ENCODE results near the gene ABCB1. TPM values are rescaled to one million over a fixed set of nuclear protein-coding genes. Genes with fewer than 3 reads are reported as not detected.

The ABCB1 gene
- total and polyA plus RNA-seq, 12 donors = 1.3 to 7.1 (median 2.7) TPM

- H3K27ac ChIP-seq = no peak overlapping the region
- H3K36me3 ChIP-seq = peaks cover 0 to 11% (median 0%) of the 10 kb centered on the region in 9 donors
- TF ChIP-seq CTCF (IDR thresholded peaks at IDR 0.05) = no peak
- H3K4me3 ChIP-seq = no peak overlapping the region
- no peaks in the 10 kb centered on the region for H3K4me1 ChIP-seq
- no peak for ATAC-seq
- 90 to 92% methylated on average over 6 of the region's 6 CpGs for WGBS, 2 donors
- intact Hi-C loops (cut with DNase I) = no loop called here
- no peak for DNase-seq
- H3K9me3 ChIP-seq = no peaks in the 10 kb centered on the region
- H3K27me3 ChIP-seq = no peaks in the 10 kb centered on the region
These were observed 54.9 kb downstream of the ABCB1 start for GRCh38 chr7:87545760-87546159.

DNA sequence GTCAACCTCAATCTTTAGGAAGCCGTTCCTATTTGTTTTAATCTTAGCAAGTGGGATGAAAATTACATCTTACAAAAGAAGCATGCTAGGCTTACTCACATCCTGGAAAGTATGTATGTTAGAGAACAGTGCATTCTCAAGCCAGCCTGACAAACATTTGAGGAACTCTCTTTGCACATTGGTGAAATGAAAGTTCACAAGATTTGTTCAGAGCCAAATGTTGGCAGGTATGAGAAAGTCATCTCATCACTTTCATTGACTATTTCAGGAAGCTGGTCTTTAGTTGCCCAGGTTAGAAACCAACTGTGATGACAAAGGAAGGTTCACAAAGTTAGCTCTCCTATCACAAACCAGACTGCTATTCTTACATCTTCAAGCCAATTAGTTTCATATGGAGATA lies 57.1 kb downstream of the ABCB1 start:
- TF ChIP-seq CTCF (IDR thresholded peaks at IDR 0.05) = no peak
- intact Hi-C loops (cut with DNase I) = no loop called here
- no peak overlapping the region for H3K27ac ChIP-seq
- H3K4me3 ChIP-seq = no peak overlapping the region
- H3K4me1 ChIP-seq = no peaks in the 10 kb centered on the region
- H3K27me3 ChIP-seq = no peaks in the 10 kb centered on the region
- 78 to 83% methylated on average over 1 of the region's 1 CpG for WGBS, 2 donors
- no peaks in the 10 kb centered on the region for H3K9me3 ChIP-seq
- no peak for ATAC-seq
- peaks cover 0 to 11% (median 0%) of the 10 kb centered on the region in 9 donors for H3K36me3 ChIP-seq
- DNase-seq = no peak

DNA sequence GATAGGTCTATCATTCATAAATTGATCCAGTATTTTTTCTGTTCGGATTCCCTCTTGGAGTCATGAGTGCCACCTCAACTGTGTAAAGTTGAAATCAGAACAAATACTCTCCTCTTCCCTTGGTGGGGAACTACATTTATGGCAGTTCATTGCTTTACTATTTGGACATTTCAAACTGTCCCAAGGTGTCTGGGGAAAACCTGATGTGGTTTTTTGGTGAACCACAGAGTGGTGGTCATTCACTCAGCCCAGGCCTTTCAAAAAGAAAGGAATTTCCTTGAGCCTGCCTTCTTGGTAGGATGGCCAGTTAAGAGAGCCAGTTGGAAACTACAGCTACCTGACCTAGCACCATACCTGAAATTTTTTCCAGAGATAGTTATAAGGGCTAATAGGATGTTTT lies 59.0 kb downstream of the ABCB1 start:
- 88 to 95% methylated on average over 1 of the region's 1 CpG for WGBS, 2 donors
- TF ChIP-seq CTCF (IDR thresholded peaks at IDR 0.05) = no peak
- peaks cover 0 to 11% (median 0%) of the 10 kb centered on the region in 9 donors for H3K36me3 ChIP-seq
- H3K27ac ChIP-seq = no peak overlapping the region
- H3K4me3 ChIP-seq = no peak overlapping the region
- no peak for ATAC-seq
- H3K27me3 ChIP-seq = no peaks in the 10 kb centered on the region
- intact Hi-C loops (cut with DNase I) = no loop called here
- no peak for DNase-seq
- no peaks in the 10 kb centered on the region for H3K4me1 ChIP-seq
- H3K9me3 ChIP-seq = no peaks in the 10 kb centered on the region

DNA sequence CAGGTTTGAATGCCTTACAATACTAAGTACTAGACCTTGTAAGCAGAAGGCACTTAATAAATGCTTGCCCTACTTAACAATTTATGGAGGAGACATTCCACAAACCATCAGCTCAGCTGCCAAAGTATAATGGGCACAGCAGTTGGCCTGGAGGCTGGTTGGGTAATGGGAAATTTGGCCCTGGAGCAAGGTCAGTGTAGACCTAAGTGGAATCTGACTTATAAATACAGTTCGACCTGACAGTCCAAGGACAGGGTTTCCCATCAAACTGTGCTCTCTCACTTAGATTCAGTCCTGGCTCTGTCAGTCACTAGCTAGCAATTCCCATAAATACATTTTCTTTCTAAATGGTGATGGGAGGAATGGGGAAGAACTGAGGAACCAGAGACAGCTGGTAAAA lies 62.6 kb downstream of the ABCB1 start:
- Histone ChIP-seq H3K27me3 (peaks cover 0 to 3% (median 0%) of the 10 kb centered on the region in 7 donors), H3K4me1 (no peaks in the 10 kb centered on the region), H3K36me3 (no peaks in the 10 kb centered on the region), H3K27ac (no peak overlapping the region), H3K9me3 (no peaks in the 10 kb centered on the region), H3K4me3 (no peak overlapping the region)
- DNase-seq = no peak
- intact Hi-C loops (cut with DNase I) = no loop called here
- WGBS, 2 donors = 59 to 63% methylated on average over 1 of the region's 1 CpG
- no peak for ATAC-seq
- TF ChIP-seq CTCF (IDR thresholded peaks at IDR 0.05) = no peak
